Prostate gland (tissue), 2 donors: ENCODE results near the gene CKS2.

Source experiments
- POLR2A ChIP-seq: fragments of 450-650 bp; IDR thresholded peaks from one replicate; pipeline ENCODE4 v1.6.1; 2016; ENCODE audit warnings: antibody characterized with exemption, mild to moderate bottlenecking
- TF ChIP-seq, protein P1 (sequence below), 4 experiments: fragments of 200-600 bp in 2 of 4; fragments of 450-650 bp in 2 of 4; sonication (generic) in 2 of 4; IDR thresholded peaks; 1 replicate in 3 of 4; 2 replicates in 1 of 4; pipeline ENCODE4 v1.5.1; 2016 to 2019; ENCODE audit warnings: antibody characterized with exemption in 4 of 4, mild to moderate bottlenecking in 2 of 4, moderate library complexity in 2 of 4

DNA sequence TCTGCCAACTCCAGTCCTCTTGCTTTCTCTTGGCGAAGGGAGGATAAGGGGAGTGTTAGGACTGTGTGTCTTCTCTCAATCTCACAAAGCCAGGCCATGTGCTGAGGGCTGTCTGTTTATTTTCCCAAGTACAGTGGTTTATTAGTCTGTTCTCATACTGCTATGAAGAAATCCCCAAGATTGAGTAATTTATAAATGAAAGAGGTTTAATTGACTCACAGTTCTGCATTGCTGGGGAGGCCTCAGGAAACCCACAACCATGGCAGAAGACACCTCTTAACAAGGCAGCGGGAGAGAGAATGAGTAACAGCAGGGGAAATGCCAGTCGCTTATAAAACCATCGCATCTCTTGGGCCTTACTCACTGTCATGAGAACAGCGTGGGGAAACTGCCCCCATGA, 36.2 kb upstream of the CKS2 start:
- TF ChIP-seq, protein P1, sequence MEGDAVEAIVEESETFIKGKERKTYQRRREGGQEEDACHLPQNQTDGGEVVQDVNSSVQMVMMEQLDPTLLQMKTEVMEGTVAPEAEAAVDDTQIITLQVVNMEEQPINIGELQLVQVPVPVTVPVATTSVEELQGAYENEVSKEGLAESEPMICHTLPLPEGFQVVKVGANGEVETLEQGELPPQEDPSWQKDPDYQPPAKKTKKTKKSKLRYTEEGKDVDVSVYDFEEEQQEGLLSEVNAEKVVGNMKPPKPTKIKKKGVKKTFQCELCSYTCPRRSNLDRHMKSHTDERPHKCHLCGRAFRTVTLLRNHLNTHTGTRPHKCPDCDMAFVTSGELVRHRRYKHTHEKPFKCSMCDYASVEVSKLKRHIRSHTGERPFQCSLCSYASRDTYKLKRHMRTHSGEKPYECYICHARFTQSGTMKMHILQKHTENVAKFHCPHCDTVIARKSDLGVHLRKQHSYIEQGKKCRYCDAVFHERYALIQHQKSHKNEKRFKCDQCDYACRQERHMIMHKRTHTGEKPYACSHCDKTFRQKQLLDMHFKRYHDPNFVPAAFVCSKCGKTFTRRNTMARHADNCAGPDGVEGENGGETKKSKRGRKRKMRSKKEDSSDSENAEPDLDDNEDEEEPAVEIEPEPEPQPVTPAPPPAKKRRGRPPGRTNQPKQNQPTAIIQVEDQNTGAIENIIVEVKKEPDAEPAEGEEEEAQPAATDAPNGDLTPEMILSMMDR (IDR thresholded peaks at IDR 0.05): no peak
- no peak for TF ChIP-seq POLR2A
